ENCODE data around the gene GLI3. TPM values are rescaled to one million over a fixed set of nuclear protein-coding genes. Genes with fewer than 3 reads are reported as not detected.

Gene GLI3
- total and polyA plus RNA-seq, 2 of the 4 experiments (the other 2 are of a cell fraction), result 1.3 to 3.9 TPM

DNA sequence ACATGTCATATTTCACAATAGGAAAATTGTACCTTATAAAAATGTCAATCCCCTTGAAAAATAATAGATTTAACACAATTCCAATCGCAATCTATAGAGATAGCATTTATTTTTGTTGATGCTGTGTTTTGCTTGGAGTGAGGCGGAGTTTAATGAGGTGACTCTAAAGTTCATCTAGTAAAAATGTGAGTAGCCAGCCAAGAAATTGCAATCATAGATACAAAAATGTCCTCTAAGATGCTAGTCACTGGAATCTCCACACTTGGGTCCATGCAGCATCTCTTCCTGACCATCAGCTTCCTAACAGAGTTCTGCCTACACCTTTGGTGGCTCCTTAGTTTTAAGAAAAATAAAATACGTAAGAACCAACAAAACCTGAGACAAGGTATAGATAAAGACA, 44.9 kb downstream of the GLI3 start:
- H3K14ac ChIP-seq (replicated peaks; ENCODE audit: low read depth, low read length), result no peak overlapping the region
- TF ChIP-seq CEBPB (IDR thresholded peaks at IDR 0.05; ENCODE audit: low read depth, low read length) (0 out of 2 replicates have a peak, but pooled peaks have one; percentile 0), RAD21 (IDR thresholded peaks at IDR 0.05; ENCODE audit: low read length) (no peak), MAZ (IDR thresholded peaks at IDR 0.05; ENCODE audit: borderline replicate concordance, low read depth, low read length) (no peak)
- TF ChIP-seq, protein P1, sequence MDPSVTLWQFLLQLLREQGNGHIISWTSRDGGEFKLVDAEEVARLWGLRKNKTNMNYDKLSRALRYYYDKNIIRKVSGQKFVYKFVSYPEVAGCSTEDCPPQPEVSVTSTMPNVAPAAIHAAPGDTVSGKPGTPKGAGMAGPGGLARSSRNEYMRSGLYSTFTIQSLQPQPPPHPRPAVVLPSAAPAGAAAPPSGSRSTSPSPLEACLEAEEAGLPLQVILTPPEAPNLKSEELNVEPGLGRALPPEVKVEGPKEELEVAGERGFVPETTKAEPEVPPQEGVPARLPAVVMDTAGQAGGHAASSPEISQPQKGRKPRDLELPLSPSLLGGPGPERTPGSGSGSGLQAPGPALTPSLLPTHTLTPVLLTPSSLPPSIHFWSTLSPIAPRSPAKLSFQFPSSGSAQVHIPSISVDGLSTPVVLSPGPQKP (IDR thresholded peaks at IDR 0.05; ENCODE audit: borderline replicate concordance, low read depth, low read length), result no peak
- DNase-seq (no peak), ATAC-seq (ENCODE audit: low read depth) (peak; percentile 15; the same call in 1 of the 2 replicates)
- ChIA-PET POLR2A (ENCODE audit: unreplicated experiment) (interaction anchor here (0.7 kb wide), 1 partner anchor 689 kb away, joined by 4 read pairs; no protein-coding TSS in a partner anchor), CTCF (no interaction called here)
- no peak overlapping the region for H3K56ac ChIP-seq (ENCODE audit: extremely low read depth, insufficient read depth, low read length)
- H2AK9ac ChIP-seq (replicated peaks; ENCODE audit: low read depth, low read length, poor library complexity), result no peak overlapping the region
- H3K4me1 ChIP-seq (ENCODE audit: control insufficient read depth, insufficient read depth, low read length), result peaks cover 14% of the 10 kb centered on the region
- no peak overlapping the region for H2BK15ac ChIP-seq (ENCODE audit: low read depth, low read length)
- intact Hi-C loops (cut with micrococcal nuclease), result no loop called here
- no peak overlapping the region for H2BK20ac ChIP-seq (ENCODE audit: low read depth, low read length)
- no peak overlapping the region for H3K4me2 ChIP-seq (ENCODE audit: low read depth, low read length)
- H2BK5ac ChIP-seq (ENCODE audit: low read depth, low read length, poor library complexity, severe bottlenecking), result no peak overlapping the region
- H2AK5ac ChIP-seq (ENCODE audit: low read depth, low read length), result no peak overlapping the region
- no CpG with 5 or more reads among the region's 3 CpGs for WGBS, 2 experiments (ENCODE audit: extremely low coverage in 2 of 2, insufficient read length in 1 of 2)
- in situ Hi-C loops (cut with MboI; ENCODE audit: low sequenced_read_pairs), result no loop called here
- H2AFZ ChIP-seq (replicated peaks; ENCODE audit: low read length, poor library complexity), result no peak overlapping the region
- no peak overlapping the region for H3K18ac ChIP-seq (ENCODE audit: low read depth, low read length)
- H3K9me3 ChIP-seq (ENCODE audit: control insufficient read depth, insufficient read depth, low read length), result no peaks in the 10 kb centered on the region
- no peaks in the 10 kb centered on the region for H3K27me3 ChIP-seq (ENCODE audit: control insufficient read depth, insufficient read depth, low read length)
- H4K8ac ChIP-seq (ENCODE audit: low read depth in 2 of 2, low read length in 2 of 2), result no peak overlapping the region
- H4K20me1 ChIP-seq (ENCODE audit: insufficient read depth, low read length), result peaks cover 4% of the 10 kb centered on the region
- dilution Hi-C loops (cut with HindIII; ENCODE audit: low sequenced_read_pairs, unreplicated experiment), result no loop called here
- no peak overlapping the region for H3K27ac ChIP-seq (ENCODE audit: insufficient read depth, low read length)
- H3K9me1 ChIP-seq (ENCODE audit: insufficient read depth, low read length), result peaks cover 3% of the 10 kb centered on the region; the same call in 1 of the 2 replicates
- no peak overlapping the region for H3K4ac ChIP-seq (ENCODE audit: low read depth, low read length)
- no peaks in the 10 kb centered on the region for H3K36me3 ChIP-seq (ENCODE audit: control insufficient read depth, insufficient read depth, low read length)
- no peak overlapping the region for H4K91ac ChIP-seq (ENCODE audit: insufficient read depth, low read depth, low read length)
- no peak overlapping the region for H4K5ac ChIP-seq (ENCODE audit: low read depth, low read length)
- no peak overlapping the region for H3K23ac ChIP-seq (ENCODE audit: low read depth, low read length)
- BruUV-seq (replicated peaks), result no TSS peak
- no peak overlapping the region for H2BK120ac ChIP-seq (ENCODE audit: low read depth, low read length)
- H3K4me3 ChIP-seq (ENCODE audit: insufficient read depth, low read depth, low read length), result no peak overlapping the region
- no peak overlapping the region for H3K9ac ChIP-seq (ENCODE audit: low read depth, low read length)
- H3K79me1 ChIP-seq (ENCODE audit: low read depth in 1 of 2, low read length in 2 of 2), result peaks cover 2 to 27% of the 10 kb centered on the region in 2 experiments; a peak in 3 of 4 replicates

Data from IMR-90 (cell line).